Activated naive CD8-positive, alpha-beta T cell treated with anti-CD3 and anti-CD28 coated beads, Interleukin-2, amount 10 ng/mL, durations not matched to agents 7 days and 5 days (primary cell): Measurements from ENCODE around the gene CHTF18. TPM values are rescaled to one million over a fixed set of nuclear protein-coding genes. Genes with fewer than 3 reads are reported as not detected.
A peak's percentile ranks its signal among the peaks of the same experiment; 100 is the strongest.

Experiments
- ATAC-seq: fragments of 150-1000 bp; cut with Tn5 transposase; one replicate; pipeline ENCODE4 v1.10.0; 2021; ENCODE audit warnings: low read depth, moderate library complexity
- POLR2A ChIA-PET: fragments of 350-600 bp; sonication (Branson Sonifier 250); formaldehyde crosslinking; loops from one replicate; lab custom pipeline; 2021; ENCODE audit warnings: antibody characterized with exemption; lab: Charles Lee
- DNase-seq: peaks from one replicate; pipeline ENCODE4 v3.0.0; 2021
- H3K27ac Mint-ChIP-seq: one replicate; pipeline ENCODE4 v1.8.0; 2022; ENCODE audit warnings: mild to moderate bottlenecking, mixed read lengths
- H3K27me3 Mint-ChIP-seq: one replicate; pipeline ENCODE4 v1.8.0; 2022; ENCODE audit warnings: mild to moderate bottlenecking, moderate library complexity, mixed read lengths
- H3K36me3 Mint-ChIP-seq: one replicate; pipeline ENCODE4 v1.8.0; 2021; ENCODE audit warnings: mild to moderate bottlenecking, mixed read lengths
- H3K4me1 Mint-ChIP-seq: one replicate; pipeline ENCODE4 v1.8.0; 2021; ENCODE audit warnings: mixed read lengths
- H3K4me3 Mint-ChIP-seq: one replicate; pipeline ENCODE4 v1.8.0; 2022; ENCODE audit warnings: mild to moderate bottlenecking, moderate library complexity, mixed read lengths
- H3K9me3 Mint-ChIP-seq: one replicate; pipeline ENCODE4 v1.8.0; 2021; ENCODE audit warnings: mixed read lengths
- total RNA-seq, 2 experiments: library from RNA; stranded (reverse); gene quantifications; one replicate each; pipeline ENCODE4 v1.2.3, GENCODE V29; 2021

CHTF18 gene
- total RNA-seq, 2 experiments from 2014 or later: 92.8 to 94.2 TPM

- DNase-seq: no peak
- POLR2A ChIA-PET: no interaction called here
- Mint-ChIP-seq H3K4me3 (no peak overlapping the region), H3K4me1 (peaks cover 5% of the 10 kb centered on the region), H3K27me3 (peaks cover 3% of the 10 kb centered on the region), H3K27ac (no peak overlapping the region), H3K36me3 (peaks cover 16% of the 10 kb centered on the region), H3K9me3 (no peaks in the 10 kb centered on the region)
- ATAC-seq: no peak
These were observed 6.5 kb downstream of the CHTF18 start for GRCh38 chr16:794853-795466.

- Mint-ChIP-seq H3K27me3 (peaks cover 3% of the 10 kb centered on the region), H3K36me3 (peaks cover 16% of the 10 kb centered on the region), H3K27ac (no peak overlapping the region), H3K4me1 (peaks cover 5% of the 10 kb centered on the region), H3K4me3 (no peak overlapping the region), H3K9me3 (no peaks in the 10 kb centered on the region)
- DNase-seq (no peak), ATAC-seq (no peak)
- POLR2A ChIA-PET: no interaction called here
These were observed 7.3 kb downstream of the CHTF18 start for GRCh38 chr16:795580-796229.

- ATAC-seq: no peak
- DNase-seq: no peak
- Mint-ChIP-seq H3K27me3 (peaks cover 3% of the 10 kb centered on the region), H3K9me3 (no peaks in the 10 kb centered on the region), H3K4me3 (no peak overlapping the region), H3K27ac (no peak overlapping the region), H3K4me1 (no peaks in the 10 kb centered on the region), H3K36me3 (peaks cover 13% of the 10 kb centered on the region)
- POLR2A ChIA-PET: no interaction called here
These were observed 8.1 kb downstream of the CHTF18 start for GRCh38 chr16:796296-797119.

- Mint-ChIP-seq H3K27me3 (peaks cover 3% of the 10 kb centered on the region), H3K4me1 (no peaks in the 10 kb centered on the region), H3K36me3 (peaks cover 11% of the 10 kb centered on the region), H3K9me3 (no peaks in the 10 kb centered on the region), H3K4me3 (no peak overlapping the region), H3K27ac (no peak overlapping the region)
- ATAC-seq (peak; percentile 16), DNase-seq (no peak)
- POLR2A ChIA-PET: no interaction called here
These were observed 8.7 kb downstream of the CHTF18 start for GRCh38 chr16:797120-797420.

GRCh38 chr16:797686-798085, 9.3 kb downstream of the CHTF18 start:
- POLR2A ChIA-PET: no interaction called here
- Mint-ChIP-seq H3K27ac (no peak overlapping the region), H3K9me3 (no peaks in the 10 kb centered on the region), H3K27me3 (peaks cover 3% of the 10 kb centered on the region), H3K4me3 (no peak overlapping the region), H3K4me1 (no peaks in the 10 kb centered on the region), H3K36me3 (peaks cover 11% of the 10 kb centered on the region)
- DNase-seq (no peak), ATAC-seq (no peak)

- H3K27ac Mint-ChIP-seq: no peak overlapping the region
- POLR2A ChIA-PET: no interaction called here
- DNase-seq (no peak), ATAC-seq (no peak)
- no peaks in the 10 kb centered on the region for H3K4me1 Mint-ChIP-seq
- peaks cover 3% of the 10 kb centered on the region for H3K27me3 Mint-ChIP-seq
- no peak overlapping the region for H3K4me3 Mint-ChIP-seq
- H3K9me3 Mint-ChIP-seq: no peaks in the 10 kb centered on the region
- H3K36me3 Mint-ChIP-seq: peaks cover 11% of the 10 kb centered on the region
These were observed 10.2 kb downstream of the CHTF18 start for GRCh38 chr16:798666-799065.

- H3K27ac Mint-ChIP-seq: no peak overlapping the region
- H3K36me3 Mint-ChIP-seq: peaks cover 11% of the 10 kb centered on the region
- H3K4me3 Mint-ChIP-seq: no peak overlapping the region
- no peaks in the 10 kb centered on the region for H3K9me3 Mint-ChIP-seq
- H3K27me3 Mint-ChIP-seq: peaks cover 3% of the 10 kb centered on the region
- ATAC-seq: no peak
- POLR2A ChIA-PET: interaction anchor here (1.4 kb wide), 1 partner anchor 11 kb away, joined by 7 read pairs; the partner anchor contains the start of genes CHTF18 and RPUSD1
- no peak for DNase-seq
- H3K4me1 Mint-ChIP-seq: no peaks in the 10 kb centered on the region
These were observed 10.9 kb downstream of the CHTF18 start for GRCh38 chr16:799111-799947.

GRCh38 chr16:799948-800833, 11.8 kb downstream of the CHTF18 start, which contains the start of gene GNG13:
TSS of gene GNG13 (minus strand) at chr16:800734. CDS start at chr16:799077, 1,657 bp downstream.
- Mint-ChIP-seq H3K4me3 (no peak within 1 kb of the TSS), H3K4me1 (no peaks in the 10 kb centered on the region), H3K27me3 (peaks cover 6% of the 10 kb centered on the region), H3K9me3 (no peaks in the 10 kb centered on the region), H3K27ac (no peak within 1 kb of the TSS), H3K36me3 (peaks cover 11% of the 10 kb centered on the region)
- POLR2A ChIA-PET: interaction anchor here (0.6 to 1.4 kb wide), 2 partner anchors 12 to 1790 kb away, joined by 3 to 7 read pairs; partner anchors contain the start of genes CHTF18 and RPUSD1
- DNase-seq (no peak), ATAC-seq (peak; percentile 5)

GRCh38 chr16:800834-801511, 12.6 kb downstream of the CHTF18 start:
- no peaks in the 10 kb centered on the region for H3K4me1 Mint-ChIP-seq
- no peaks in the 10 kb centered on the region for H3K9me3 Mint-ChIP-seq
- peaks cover 6% of the 10 kb centered on the region for H3K27me3 Mint-ChIP-seq
- POLR2A ChIA-PET: interaction anchor here (0.6 to 1.4 kb wide), 2 partner anchors 13 to 1790 kb away, joined by 3 to 7 read pairs; partner anchors contain the start of genes CHTF18 and RPUSD1
- H3K36me3 Mint-ChIP-seq: peaks cover 11% of the 10 kb centered on the region
- no peak overlapping the region for H3K4me3 Mint-ChIP-seq
- H3K27ac Mint-ChIP-seq: no peak overlapping the region
- no peak for DNase-seq
- ATAC-seq: no peak

GRCh38 chr16:801584-802363, 13.4 kb downstream of the CHTF18 start:
- no peak overlapping the region for H3K27ac Mint-ChIP-seq
- peaks cover 6% of the 10 kb centered on the region for H3K27me3 Mint-ChIP-seq
- H3K4me1 Mint-ChIP-seq: no peaks in the 10 kb centered on the region
- H3K36me3 Mint-ChIP-seq: peaks cover 8% of the 10 kb centered on the region
- POLR2A ChIA-PET: no interaction called here
- H3K4me3 Mint-ChIP-seq: no peak overlapping the region
- DNase-seq (no peak), ATAC-seq (no peak)
- no peaks in the 10 kb centered on the region for H3K9me3 Mint-ChIP-seq

GRCh38 chr16:802461-802860, 14.0 kb downstream of the CHTF18 start:
- peaks cover 6% of the 10 kb centered on the region for H3K27me3 Mint-ChIP-seq
- no peaks in the 10 kb centered on the region for H3K9me3 Mint-ChIP-seq
- H3K4me3 Mint-ChIP-seq: no peak overlapping the region
- POLR2A ChIA-PET: no interaction called here
- no peak overlapping the region for H3K27ac Mint-ChIP-seq
- peaks cover 7% of the 10 kb centered on the region for H3K36me3 Mint-ChIP-seq
- DNase-seq (no peak), ATAC-seq (no peak)
- no peaks in the 10 kb centered on the region for H3K4me1 Mint-ChIP-seq
